ENCODE results near the gene ESRRA. TPM values are rescaled to one million over a fixed set of nuclear protein-coding genes. Genes with fewer than 3 reads are reported as not detected.
"Not testable (repeated sequence)": the region's sequence is repeated elsewhere in the genome, so short reads cannot be mapped to it uniquely, and the experiment has no call there.

ESRRA gene
- total and polyA plus RNA-seq, 4 donors = 8.3 to 28.0 (median 21.5) TPM

GRCh38 chr11:64299847-64300648, 5.3 kb upstream of the ESRRA start, which contains the start of gene CATSPERZ:
Gene CATSPERZ (plus strand): TSS chr11:64300358. CDS start chr11:64300411, 53 bp downstream.
- DNase-seq (ENCODE audit: low read depth in 4 of 6, low spot score in 6 of 6) = peak in 1 of 6 donors; percentile 23
- H3K27ac ChIP-seq (ENCODE audit: low read depth, low read length) = no peak within 1 kb of the TSS
- H3K4me1 ChIP-seq (ENCODE audit: control insufficient read depth, insufficient read depth, low read length) = peaks cover 57% of the 10 kb centered on the region
- peaks cover 73% of the 10 kb centered on the region for H3K27me3 ChIP-seq (ENCODE audit: control insufficient read depth, insufficient read depth, low read length)
- WGBS (ENCODE audit: insufficient coverage) = 15% methylated on average over 52 of the region's 54 CpGs
- H3K4me3 ChIP-seq (ENCODE audit: low read depth, low read length) = no peak within 1 kb of the TSS
- no peaks in the 10 kb centered on the region for H3K9me3 ChIP-seq (ENCODE audit: control insufficient read depth, insufficient read depth, low read length)
- H3K36me3 ChIP-seq (ENCODE audit: control insufficient read depth, insufficient read depth, low read length) = peaks cover 8% of the 10 kb centered on the region

DNA sequence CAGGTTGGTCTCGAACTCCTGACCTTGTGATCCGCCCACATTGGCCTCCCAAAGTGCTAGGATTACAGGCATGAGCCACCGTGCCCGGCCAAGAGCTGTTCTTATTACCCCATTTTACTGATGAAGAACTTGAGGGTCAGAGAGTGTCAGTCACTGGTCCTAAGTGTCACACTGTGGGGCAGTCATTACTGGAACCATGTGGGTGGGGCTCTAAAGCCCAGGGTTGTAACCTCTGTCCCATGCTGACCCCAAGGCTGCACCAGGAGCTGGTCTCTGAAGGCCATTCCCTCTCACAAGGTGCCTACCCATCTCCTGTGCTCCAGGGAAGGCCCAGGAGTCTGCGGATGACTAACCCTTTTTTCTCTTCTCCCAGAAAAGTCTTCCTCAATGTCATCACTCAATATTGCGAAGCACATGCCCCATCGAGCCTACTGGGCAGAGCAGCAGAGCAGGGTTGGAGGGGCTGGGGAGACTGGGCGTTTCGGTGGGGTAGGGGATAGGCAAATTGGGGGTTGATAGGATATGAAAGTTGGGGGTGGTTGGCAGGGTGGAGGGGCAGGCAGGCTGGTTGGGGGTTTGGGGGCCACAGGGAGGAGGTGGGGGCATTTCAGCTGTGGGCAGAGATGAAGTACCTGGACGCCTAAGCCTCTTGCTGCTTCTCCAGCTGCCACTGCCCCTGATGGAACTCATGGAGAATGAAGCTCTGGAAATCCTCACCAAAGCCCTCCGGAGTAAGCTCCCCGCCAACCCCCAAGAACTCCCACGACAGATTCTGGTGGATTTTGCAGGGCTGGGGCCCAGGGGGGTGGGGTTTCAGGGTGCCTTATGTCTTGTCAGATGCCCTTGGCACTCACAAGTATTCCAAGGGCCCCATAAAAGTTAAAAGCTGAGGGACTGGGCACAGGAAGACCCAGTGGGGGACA, 2.0 kb upstream of the ESRRA start:
- Histone ChIP-seq H3K9me3 (ENCODE audit: control insufficient read depth, insufficient read depth, low read length) (no peaks in the 10 kb centered on the region), H3K4me3 (ENCODE audit: low read depth, low read length) (no peak overlapping the region), H3K36me3 (ENCODE audit: control insufficient read depth, insufficient read depth, low read length) (peaks cover 6% of the 10 kb centered on the region), H3K4me1 (ENCODE audit: control insufficient read depth, insufficient read depth, low read length) (peaks cover 60% of the 10 kb centered on the region), H3K27me3 (ENCODE audit: control insufficient read depth, insufficient read depth, low read length) (peaks cover 40% of the 10 kb centered on the region), H3K27ac (ENCODE audit: low read depth, low read length) (no peak overlapping the region)
- 87% methylated on average over 7 of the region's 13 CpGs for WGBS (ENCODE audit: insufficient coverage)
- no peak for DNase-seq (ENCODE audit: low read depth in 4 of 6, low spot score in 6 of 6)

DNA sequence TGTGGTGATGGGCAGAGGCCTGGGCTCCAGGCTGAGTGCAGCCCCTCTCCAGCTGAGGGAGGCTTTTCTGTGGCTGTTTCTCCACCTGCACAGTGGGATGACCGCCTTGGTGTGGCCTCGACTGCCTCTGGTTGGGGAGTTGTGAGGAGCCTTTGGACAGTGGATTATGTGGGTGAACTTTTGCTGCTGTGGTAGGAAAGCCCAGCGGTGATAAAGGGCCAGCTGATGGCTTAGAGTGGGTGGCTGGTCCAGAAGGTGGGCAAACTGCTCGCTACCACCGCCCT, 1.4 kb upstream of the ESRRA start:
- Histone ChIP-seq H3K4me1 (ENCODE audit: control insufficient read depth, insufficient read depth, low read length) (peaks cover 56% of the 10 kb centered on the region), H3K27ac (ENCODE audit: low read depth, low read length) (peak overlapping the region; percentile 95), H3K9me3 (ENCODE audit: control insufficient read depth, insufficient read depth, low read length) (no peaks in the 10 kb centered on the region), H3K27me3 (ENCODE audit: control insufficient read depth, insufficient read depth, low read length) (peaks cover 34% of the 10 kb centered on the region), H3K36me3 (ENCODE audit: control insufficient read depth, insufficient read depth, low read length) (peaks cover 6% of the 10 kb centered on the region), H3K4me3 (ENCODE audit: low read depth, low read length) (peak overlapping the region; percentile 77)
- 29% methylated on average over 4 of the region's 5 CpGs for WGBS (ENCODE audit: insufficient coverage)
- DNase-seq (ENCODE audit: low read depth in 4 of 6, low spot score in 6 of 6) = no peak

- no peaks in the 10 kb centered on the region for H3K9me3 ChIP-seq (ENCODE audit: control insufficient read depth, insufficient read depth, low read length)
- DNase-seq (ENCODE audit: low read depth in 4 of 6, low spot score in 6 of 6) = peak in 4 of 6 donors; percentile 63 to 93 (median 82)
- peaks cover 6% of the 10 kb centered on the region for H3K36me3 ChIP-seq (ENCODE audit: control insufficient read depth, insufficient read depth, low read length)
- H3K27ac ChIP-seq (ENCODE audit: low read depth, low read length) = peak overlapping the region; percentile 95
- under 1% methylated on average over 39 of the region's 46 CpGs for whole genome bisulfite sequencing (ENCODE audit: insufficient coverage)
- peaks cover 29% of the 10 kb centered on the region for H3K27me3 ChIP-seq (ENCODE audit: control insufficient read depth, insufficient read depth, low read length)
- H3K4me3 ChIP-seq (ENCODE audit: low read depth, low read length) = peak overlapping the region; percentile 77
- H3K4me1 ChIP-seq (ENCODE audit: control insufficient read depth, insufficient read depth, low read length) = peaks cover 51% of the 10 kb centered on the region
Observed at GRCh38 chr11:64304316-64305072, 830 bp upstream of the ESRRA start.

GRCh38 chr11:64305691-64306562, 603 bp downstream of the ESRRA start:
- Histone ChIP-seq H3K36me3 (ENCODE audit: control insufficient read depth, insufficient read depth, low read length) (peaks cover 6% of the 10 kb centered on the region), H3K4me3 (ENCODE audit: low read depth, low read length) (peak overlapping the region; percentile 70), H3K27me3 (ENCODE audit: control insufficient read depth, insufficient read depth, low read length) (peaks cover 14% of the 10 kb centered on the region), H3K27ac (ENCODE audit: low read depth, low read length) (peak overlapping the region; percentile 61), H3K4me1 (ENCODE audit: control insufficient read depth, insufficient read depth, low read length) (peaks cover 37% of the 10 kb centered on the region), H3K9me3 (ENCODE audit: control insufficient read depth, insufficient read depth, low read length) (no peaks in the 10 kb centered on the region)
- under 1% methylated on average over 69 of the region's 71 CpGs for WGBS (ENCODE audit: insufficient coverage)
- DNase-seq (ENCODE audit: low read depth in 4 of 6, low spot score in 6 of 6) = peak in 2 of 6 donors; percentile 65 to 70

GRCh38 chr11:64306563-64306875, 1.2 kb downstream of the ESRRA start:
- Histone ChIP-seq H3K36me3 (ENCODE audit: control insufficient read depth, insufficient read depth, low read length) (peaks cover 9% of the 10 kb centered on the region), H3K9me3 (ENCODE audit: control insufficient read depth, insufficient read depth, low read length) (no peaks in the 10 kb centered on the region), H3K27me3 (ENCODE audit: control insufficient read depth, insufficient read depth, low read length) (peaks cover 9% of the 10 kb centered on the region), H3K27ac (ENCODE audit: low read depth, low read length) (no peak overlapping the region), H3K4me3 (ENCODE audit: low read depth, low read length) (peak overlapping the region; percentile 70), H3K4me1 (ENCODE audit: control insufficient read depth, insufficient read depth, low read length) (peaks cover 31% of the 10 kb centered on the region)
- no peak for DNase-seq (ENCODE audit: low read depth in 4 of 6, low spot score in 6 of 6)
- WGBS (ENCODE audit: insufficient coverage) = 31% methylated on average over 9 of the region's 9 CpGs

DNA sequence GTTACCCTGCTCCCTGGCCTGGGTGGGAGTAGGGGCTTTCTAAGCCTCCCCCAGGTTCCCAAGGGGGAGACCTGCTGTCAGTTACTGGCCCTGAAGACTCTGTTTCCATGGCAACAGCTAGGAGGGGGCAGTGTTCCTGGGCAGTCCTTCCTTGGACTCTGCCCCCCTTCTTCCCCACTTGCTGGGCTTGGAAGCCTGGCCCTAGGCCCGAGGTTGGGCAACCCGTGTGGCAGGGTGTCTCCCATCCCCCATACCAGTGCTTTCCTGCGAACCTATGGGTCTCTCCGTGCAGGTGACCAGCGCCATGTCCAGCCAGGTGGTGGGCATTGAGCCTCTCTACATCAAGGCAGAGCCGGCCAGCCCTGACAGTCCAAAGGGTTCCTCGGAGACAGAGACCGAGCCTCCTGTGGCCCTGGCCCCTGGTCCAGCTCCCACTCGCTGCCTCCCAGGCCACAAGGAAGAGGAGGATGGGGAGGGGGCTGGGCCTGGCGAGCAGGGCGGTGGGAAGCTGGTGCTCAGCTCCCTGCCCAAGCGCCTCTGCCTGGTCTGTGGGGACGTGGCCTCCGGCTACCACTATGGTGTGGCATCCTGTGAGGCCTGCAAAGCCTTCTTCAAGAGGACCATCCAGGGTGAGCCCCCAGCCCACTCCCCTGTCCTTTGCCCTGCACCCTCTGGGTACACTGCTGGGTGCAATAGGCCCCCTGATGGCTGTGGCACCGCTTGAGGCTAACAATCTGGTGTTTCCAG, 1.7 kb downstream of the ESRRA start:
- Histone ChIP-seq H3K9me3 (ENCODE audit: control insufficient read depth, insufficient read depth, low read length) (no peaks in the 10 kb centered on the region), H3K4me1 (ENCODE audit: control insufficient read depth, insufficient read depth, low read length) (peaks cover 29% of the 10 kb centered on the region), H3K4me3 (ENCODE audit: low read depth, low read length) (peak overlapping the region; percentile 70), H3K27me3 (ENCODE audit: control insufficient read depth, insufficient read depth, low read length) (peaks cover 4% of the 10 kb centered on the region), H3K27ac (ENCODE audit: low read depth, low read length) (no peak overlapping the region), H3K36me3 (ENCODE audit: control insufficient read depth, insufficient read depth, low read length) (peaks cover 10% of the 10 kb centered on the region)
- WGBS (ENCODE audit: insufficient coverage) = 78% methylated on average over 13 of the region's 15 CpGs
- no peak for DNase-seq (ENCODE audit: low read depth in 4 of 6, low spot score in 6 of 6)

GRCh38 chr11:64307795-64308194, 2.5 kb downstream of the ESRRA start:
- not testable (repeated sequence) for H3K27me3 ChIP-seq (ENCODE audit: control insufficient read depth, insufficient read depth, low read length); DNase-seq (ENCODE audit: low read depth in 4 of 6, low spot score in 6 of 6); H3K9me3 ChIP-seq (ENCODE audit: control insufficient read depth, insufficient read depth, low read length); H3K4me3 ChIP-seq (ENCODE audit: low read depth, low read length); H3K27ac ChIP-seq (ENCODE audit: low read depth, low read length)
- WGBS (ENCODE audit: insufficient coverage) = 95% methylated on average over 4 of the region's 5 CpGs
- peaks cover 16% of the 10 kb centered on the region for H3K36me3 ChIP-seq (ENCODE audit: control insufficient read depth, insufficient read depth, low read length)
- H3K4me1 ChIP-seq (ENCODE audit: control insufficient read depth, insufficient read depth, low read length) = peaks cover 29% of the 10 kb centered on the region

Data from spinal cord (tissue), 10 donors.